Muscle of leg (tissue), 16 donors: ENCODE measurements around the gene SCN9A. TPM values are rescaled to one million over a fixed set of nuclear protein-coding genes. Genes with fewer than 3 reads are reported as not detected.
"Not testable (repeated sequence)": the region's sequence is repeated elsewhere in the genome, so short reads cannot be mapped to it uniquely, and the experiment has no call there.

ENCODE experiments used
- DNase-seq: peaks from one replicate; pipeline ENCODE4 v3.0.0; 2013
- H3K27ac ChIP-seq: one replicate; pipeline ENCODE4 v1.5.1; 2013; ENCODE audit warnings: mild to moderate bottlenecking, low read length, control low read depth
- H3K27me3 ChIP-seq: one replicate; pipeline ENCODE4 v1.6.1; 2013; ENCODE audit warnings: low read length; ENCODE audit not compliant: control insufficient read depth, insufficient read depth
- H3K36me3 ChIP-seq: one replicate; pipeline ENCODE4 v1.6.1; 2013; ENCODE audit warnings: low read length; ENCODE audit not compliant: control insufficient read depth, insufficient read depth
- H3K4me1 ChIP-seq: one replicate; pipeline ENCODE4 v1.6.1; 2013; ENCODE audit warnings: low read length; ENCODE audit not compliant: control insufficient read depth, insufficient read depth
- H3K4me3 ChIP-seq: one replicate; pipeline ENCODE4 v1.5.1; 2013; ENCODE audit warnings: low read length, control low read depth
- H3K9me3 ChIP-seq: replicated peaks from 2 replicates; pipeline ENCODE4 v1.6.1; 2013; ENCODE audit warnings: low read depth, low read length; ENCODE audit not compliant: control insufficient read depth
- WGBS: methylation state at CpG from one replicate; pipeline ENCODE4 v1.1.5; 2013; ENCODE audit warnings: missing lambda C conversion rate; ENCODE audit not compliant: insufficient coverage; 5-methylcytosine and 5-hydroxymethylcytosine counted together
- long read RNA-seq, 11 donors: transcript quantifications; one replicate each; lab custom pipeline, GENCODE V29; 2026
- polyA plus RNA-seq, 8 donors: library from polyadenylated mRNA; unstranded; fragments of 120-200 nt; gene quantifications; one replicate each; pipeline versions ENCODE4 v1.2.1 to v1.2.3, GENCODE V29; 2013; ENCODE audit warnings: inconsistent platforms in 1 of 8, low replicate concordance in 1 of 8; ENCODE audit not compliant: insufficient read length in 8 of 8, insufficient read depth in 1 of 8
- total RNA-seq: library from RNA; stranded (reverse); fragments of 120-200 nt; gene quantifications from one replicate; pipeline ENCODE4 v1.2.4, GENCODE V29; 2013

The SCN9A gene
- total RNA-seq (5.2 TPM), polyA plus RNA-seq (1 to 10 TPM; 3.0 to 5.8 (median 3.7) TPM)
- long read RNA-seq, donor 1: 0 reads
- long read RNA-seq, donor 2: 0 reads
- long read RNA-seq, donor 3: 0 reads
- long read RNA-seq, donor 4: 0 reads
- long read RNA-seq, donor 5: 0 reads
- long read RNA-seq, donor 6, partial matches to known transcripts: 0 of 1 reads
- long read RNA-seq, donor 6, other reads (novel, unspliced or antisense): 0 of 1 reads
- long read RNA-seq, donor 7: 0 reads
- long read RNA-seq, donor 8, partial matches to known transcripts: 0 of 1 reads
- long read RNA-seq, donor 8, other reads (novel, unspliced or antisense): 0 of 1 reads
- long read RNA-seq, donor 9: 0 reads
- long read RNA-seq, donor 10: 0 reads
- long read RNA-seq, donor 11: 0 reads

DNA sequence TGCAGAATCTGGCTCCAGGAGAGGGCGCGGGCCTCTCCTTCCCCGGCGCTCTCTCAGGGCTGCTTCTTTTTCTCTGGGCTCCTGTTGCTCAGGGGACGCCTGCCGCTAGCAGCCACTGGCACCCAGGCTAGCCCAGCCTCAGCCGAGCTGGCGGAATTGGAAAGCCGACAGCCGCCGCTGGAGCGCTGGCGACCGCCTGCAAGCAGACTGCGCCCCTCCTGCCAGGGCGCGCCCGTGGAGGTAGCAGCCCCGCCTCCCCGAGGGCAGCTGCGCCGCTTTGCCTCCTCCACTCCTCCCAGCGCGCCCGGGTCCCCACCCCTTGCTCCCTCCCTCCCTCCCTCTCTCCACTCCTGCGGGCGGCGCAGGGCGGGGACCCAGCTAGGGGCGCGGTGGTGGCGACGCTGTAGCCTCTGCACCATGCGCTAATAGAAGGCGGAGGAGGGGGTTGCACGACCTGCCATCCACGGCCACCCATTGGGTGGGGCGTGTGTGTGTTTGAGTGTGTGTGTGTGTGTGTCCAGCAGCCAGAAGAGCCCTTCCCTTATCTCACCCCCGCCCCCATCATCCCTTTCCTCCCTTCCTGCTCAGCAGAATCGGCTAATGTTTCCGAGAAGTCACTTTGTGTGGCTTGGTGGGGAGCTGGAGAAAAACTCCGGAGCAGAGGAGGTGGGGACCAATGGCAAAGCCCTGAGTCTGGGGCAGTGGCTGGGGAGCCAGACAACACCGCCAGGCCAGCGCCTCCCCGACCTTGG lies at the start of gene SCN9A:
TSS of gene SCN9A (minus strand) at position 209 of the 752 bp plus-strand sequence. CDS start 64,188 bp downstream, outside the sequence.
- Histone ChIP-seq H3K36me3 (no peaks in the 10 kb centered on the region), H3K4me1 (peaks cover 6% of the 10 kb centered on the region), H3K4me3 (peak within 1 kb of the TSS; percentile 80), H3K27me3 (peaks cover 8% of the 10 kb centered on the region), H3K9me3 (no peaks in the 10 kb centered on the region), H3K27ac (peak within 1 kb of the TSS; percentile 66)
- 0% methylated on average over 25 of the region's 45 CpGs for WGBS
- peak; percentile 86 for DNase-seq

DNA sequence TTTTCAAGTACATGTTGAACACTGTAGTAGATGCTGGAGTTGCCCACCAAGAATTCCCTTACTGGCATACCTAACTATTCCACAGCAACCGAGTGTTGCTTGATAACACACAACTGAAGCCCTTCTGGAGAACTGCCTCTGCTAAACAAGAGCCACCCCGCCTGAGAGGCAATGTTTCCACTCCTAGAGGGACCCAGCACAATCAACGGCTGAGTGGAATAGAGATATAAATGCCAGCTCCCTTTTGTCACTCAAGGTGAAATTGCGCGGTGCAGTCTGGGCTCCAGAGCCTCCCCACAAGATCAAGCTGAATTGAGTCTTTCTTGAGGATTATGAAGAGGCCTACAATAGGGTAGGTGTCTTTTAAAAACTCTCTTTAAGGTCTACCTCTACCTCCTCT lies 49.1 kb upstream of the SCN9A start:
- WGBS: no CpG with 5 or more reads among the region's 5 CpGs
- H3K36me3 ChIP-seq: no peaks in the 10 kb centered on the region
- no peak overlapping the region for H3K4me3 ChIP-seq

DNA sequence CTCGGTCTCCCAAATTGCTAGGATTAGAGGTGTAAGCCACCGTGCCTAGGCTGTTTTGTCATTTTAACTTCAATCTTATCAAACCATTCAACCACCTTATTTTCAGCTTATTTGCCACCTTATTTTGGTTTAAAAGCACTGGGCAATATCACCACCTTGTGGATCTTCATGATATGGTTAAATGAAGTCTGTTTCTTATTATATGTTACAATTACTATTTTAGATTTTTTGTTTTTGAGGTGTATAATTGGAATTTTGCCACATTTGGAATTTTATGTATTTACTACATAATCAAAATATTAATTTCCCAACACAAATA lies 43.8 kb upstream of the SCN9A start:
- peak; percentile 14 for DNase-seq
- H3K27ac ChIP-seq: no peak overlapping the region

More for the DNA sequence above, 49.1 kb upstream of the SCN9A start:
- H3K27me3 ChIP-seq: no peaks in the 10 kb centered on the region
- no peaks in the 10 kb centered on the region for H3K4me1 ChIP-seq
- no peaks in the 10 kb centered on the region for H3K9me3 ChIP-seq
- DNase-seq: no peak
- H3K27ac ChIP-seq: no peak overlapping the region

DNA sequence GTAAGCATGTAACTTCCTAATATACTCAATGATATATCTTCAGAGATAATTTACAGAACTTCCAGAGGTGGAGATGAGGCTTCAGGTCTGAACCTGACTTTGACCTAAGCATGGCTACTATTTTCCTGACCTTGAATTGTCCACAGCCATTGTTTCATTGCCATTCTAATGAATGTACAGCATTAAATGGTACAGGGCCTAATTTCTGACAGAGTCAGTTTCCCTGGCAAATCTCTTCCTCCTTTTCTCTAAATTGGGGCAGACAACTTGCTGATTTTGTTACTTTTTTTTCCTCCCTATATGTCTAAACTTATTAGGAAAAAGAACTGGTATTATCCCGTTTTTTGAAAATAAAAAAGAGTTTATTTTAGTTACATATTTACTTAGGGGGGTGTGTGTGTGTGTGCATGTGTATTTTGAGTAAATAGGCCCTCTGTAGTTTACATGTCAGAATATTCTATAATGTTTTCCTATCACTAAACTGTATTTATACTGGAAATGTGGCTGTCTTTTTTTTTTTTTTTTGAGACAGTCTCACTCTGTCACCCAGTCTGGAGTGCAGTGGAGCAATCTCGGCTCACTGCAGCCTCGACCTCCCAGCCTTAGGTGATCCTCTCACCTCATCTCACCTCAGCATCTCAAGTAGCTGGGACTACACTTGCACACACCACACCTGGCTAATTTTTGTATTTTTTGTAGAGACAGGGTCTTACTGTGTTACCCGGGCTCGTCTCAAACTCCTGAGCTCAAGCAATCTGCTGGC lies 43.3 kb upstream of the SCN9A start:
- H3K27ac ChIP-seq: no peak overlapping the region
- no CpG with 5 or more reads among the region's 5 CpGs for WGBS
- no peak overlapping the region for H3K4me3 ChIP-seq
- H3K4me1 ChIP-seq: no peaks in the 10 kb centered on the region
- DNase-seq: no peak
- no peaks in the 10 kb centered on the region for H3K27me3 ChIP-seq
- no peaks in the 10 kb centered on the region for H3K36me3 ChIP-seq
- H3K9me3 ChIP-seq: no peaks in the 10 kb centered on the region

More for the DNA sequence above, 43.8 kb upstream of the SCN9A start:
- no peaks in the 10 kb centered on the region for H3K27me3 ChIP-seq
- no peaks in the 10 kb centered on the region for H3K9me3 ChIP-seq
- no peaks in the 10 kb centered on the region for H3K4me1 ChIP-seq
- H3K36me3 ChIP-seq: no peaks in the 10 kb centered on the region
- no peak overlapping the region for H3K4me3 ChIP-seq
- WGBS: 80% methylated on average over 1 of the region's 2 CpGs

DNA sequence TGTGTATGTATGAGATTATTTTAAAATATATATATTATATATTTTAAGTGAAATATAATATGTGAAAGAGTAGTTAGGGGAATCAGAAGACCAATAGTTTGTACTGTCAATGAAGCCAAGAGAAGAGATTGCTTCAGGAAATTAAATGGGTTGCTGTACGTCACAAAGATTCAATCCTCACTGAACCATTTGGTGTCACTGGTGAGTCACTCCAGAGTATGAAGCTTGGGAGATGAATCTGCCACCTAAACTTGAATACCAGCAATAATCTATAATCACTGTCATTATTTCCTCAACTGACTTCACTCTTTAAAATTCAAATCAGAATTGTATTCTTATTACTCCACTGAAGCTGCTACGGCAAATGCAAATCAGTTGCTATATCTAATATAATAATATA lies 41.9 kb upstream of the SCN9A start:
- no peaks in the 10 kb centered on the region for H3K9me3 ChIP-seq
- H3K36me3 ChIP-seq: no peaks in the 10 kb centered on the region
- no peaks in the 10 kb centered on the region for H3K27me3 ChIP-seq
- no peak overlapping the region for H3K27ac ChIP-seq
- H3K4me3 ChIP-seq: no peak overlapping the region
- DNase-seq: peak; percentile 58
- no CpG with 5 or more reads among the region's 2 CpGs for WGBS
- H3K4me1 ChIP-seq: no peaks in the 10 kb centered on the region

DNA sequence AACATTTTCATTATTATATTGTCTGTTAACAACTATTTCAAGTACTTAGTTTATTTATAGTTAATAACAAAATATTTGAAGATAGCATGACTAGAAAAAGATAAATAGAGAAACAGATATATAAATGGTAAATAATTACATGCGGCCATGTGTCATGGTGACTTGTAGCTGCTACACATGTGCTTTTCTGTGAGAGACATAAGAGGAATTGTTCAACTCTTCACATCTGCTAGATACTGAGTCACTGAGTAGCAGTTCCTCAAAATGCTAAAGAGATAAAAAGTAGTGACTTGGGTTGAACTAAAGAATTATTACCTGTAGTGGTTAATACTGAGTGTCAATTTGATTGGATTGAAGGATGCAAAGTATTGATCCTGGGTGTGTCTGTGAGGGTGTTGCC lies 37.5 kb upstream of the SCN9A start:
- Histone ChIP-seq H3K4me3 (no peak overlapping the region), H3K27ac (no peak overlapping the region), H3K4me1 (no peaks in the 10 kb centered on the region), H3K27me3 (no peaks in the 10 kb centered on the region), H3K9me3 (no peaks in the 10 kb centered on the region), H3K36me3 (peaks cover 2% of the 10 kb centered on the region)
- DNase-seq: peak; percentile 8
- WGBS: no CpG with 5 or more reads among the region's 1 CpG

DNA sequence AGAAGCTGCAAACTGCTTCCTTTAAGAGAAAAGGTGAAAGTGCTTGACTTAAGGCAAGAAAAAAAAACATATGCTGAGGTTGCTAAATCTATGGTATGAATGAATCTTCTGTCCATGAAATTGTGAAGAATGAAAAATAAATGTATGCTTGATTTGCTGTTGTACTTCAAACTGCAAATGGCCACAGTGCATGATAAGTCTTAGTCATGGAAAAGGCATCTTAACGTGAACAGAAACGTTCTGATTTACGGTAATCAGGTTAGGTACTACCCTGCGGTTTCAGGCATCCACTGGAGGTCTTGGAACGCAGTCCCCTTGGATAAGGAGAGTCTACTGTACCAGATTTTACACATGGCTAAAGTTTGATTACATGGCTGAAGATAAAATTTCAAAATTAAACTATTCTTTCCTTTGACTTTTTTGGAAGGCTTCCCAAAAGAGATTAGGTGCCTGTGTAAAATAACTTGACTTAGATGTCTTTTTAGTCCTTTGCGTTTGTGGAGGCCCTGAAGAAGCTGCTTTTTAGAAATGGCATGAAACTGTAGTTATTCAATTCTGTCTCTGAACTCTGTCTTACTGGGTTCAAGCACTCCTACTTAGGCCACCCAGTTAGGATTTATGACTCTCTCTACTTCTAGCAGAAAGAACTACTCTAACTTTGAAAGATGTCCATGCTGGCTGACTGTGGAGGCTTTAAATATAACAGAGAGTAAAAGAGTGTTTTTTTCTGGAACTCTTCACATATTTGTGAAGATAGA lies 35.9 kb upstream of the SCN9A start:
- DNase-seq: no peak
- no peaks in the 10 kb centered on the region for H3K4me1 ChIP-seq
- peaks cover 2% of the 10 kb centered on the region for H3K36me3 ChIP-seq
- WGBS: 55% methylated on average over 2 of the region's 6 CpGs
- no peak overlapping the region for H3K4me3 ChIP-seq
- no peaks in the 10 kb centered on the region for H3K27me3 ChIP-seq
- H3K9me3 ChIP-seq: no peaks in the 10 kb centered on the region
- no peak overlapping the region for H3K27ac ChIP-seq

DNA sequence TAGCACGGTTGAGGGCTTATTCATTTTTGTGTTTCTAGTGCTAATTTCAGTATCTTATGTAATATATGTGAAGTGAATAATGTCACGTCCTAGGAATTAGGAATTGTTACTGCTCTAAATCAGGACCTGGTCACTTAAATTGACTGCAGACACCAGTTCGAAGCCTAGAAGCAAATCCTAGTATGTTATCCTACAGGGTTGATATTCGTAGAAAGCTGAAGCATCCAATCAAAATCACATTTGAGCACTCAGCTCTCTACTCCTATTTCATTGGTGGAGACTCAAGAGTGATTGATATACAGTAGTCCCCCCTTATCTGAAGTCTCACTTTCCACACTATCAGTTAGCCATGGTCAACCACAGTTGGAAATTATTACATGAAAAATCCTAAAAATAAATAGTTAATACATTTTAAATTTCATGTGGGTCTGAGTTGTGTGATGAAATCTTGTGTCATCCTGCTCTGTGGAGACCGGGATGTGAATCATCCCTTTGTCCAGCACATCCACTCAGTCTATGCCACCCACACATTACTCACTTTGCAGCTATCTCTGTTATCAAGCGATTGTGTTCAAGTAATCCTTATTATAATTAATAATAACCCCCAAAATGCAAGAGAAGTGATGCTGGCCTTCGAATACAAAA lies 35.2 kb upstream of the SCN9A start:
- H3K27ac ChIP-seq: no peak overlapping the region
- peaks cover 4% of the 10 kb centered on the region for H3K36me3 ChIP-seq
- H3K4me3 ChIP-seq: no peak overlapping the region
- H3K4me1 ChIP-seq: no peaks in the 10 kb centered on the region
- no CpG with 5 or more reads among the region's 7 CpGs for WGBS
- H3K27me3 ChIP-seq: no peaks in the 10 kb centered on the region
- DNase-seq: no peak
- no peaks in the 10 kb centered on the region for H3K9me3 ChIP-seq

DNA sequence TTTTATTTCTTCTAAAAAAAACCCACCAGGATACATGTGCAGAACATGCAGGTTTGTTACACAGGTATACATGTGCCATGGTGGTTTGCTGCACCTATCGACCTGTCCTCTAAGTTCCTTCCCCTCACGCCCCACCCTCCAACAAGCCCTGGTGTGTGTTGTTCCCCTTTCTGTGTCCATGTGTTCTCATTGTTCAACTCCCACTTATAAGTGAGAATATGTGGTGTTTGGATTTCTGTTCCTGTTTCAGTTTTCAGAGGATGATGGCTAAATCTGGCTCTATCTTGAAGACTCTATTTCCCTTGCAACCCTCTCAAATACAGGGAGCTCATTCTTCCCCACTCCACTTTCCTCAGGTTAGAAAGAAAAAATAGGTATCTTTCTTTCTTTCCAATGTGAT lies 32.0 kb upstream of the SCN9A start:
- H3K36me3 ChIP-seq, H3K4me3 ChIP-seq, H3K9me3 ChIP-seq, H3K27me3 ChIP-seq, H3K4me1 ChIP-seq, H3K27ac ChIP-seq: not testable (repeated sequence)
- no CpG with 5 or more reads among the region's 2 CpGs for WGBS
- peak; percentile 17 for DNase-seq
